ENCODE data around the gene RASL11B. TPM values are rescaled to one million over a fixed set of nuclear protein-coding genes. Genes with fewer than 3 reads are reported as not detected.

The RASL11B gene
- total RNA-seq, result 1 to 10 TPM; 2.4 to 9.2 (median 6.5) TPM

GRCh38 chr4:52861879-52862616 is at the start of gene RASL11B:
TSS of gene RASL11B (plus strand) at chr4:52862317. CDS start at chr4:52862508, 191 bp downstream.
- TF ChIP-seq POLR2A (IDR thresholded peaks at IDR 0.05) (peak; percentile 54 to 74), CTCF (IDR thresholded peaks at IDR 0.05) (peak; percentile 16 to 74 (median 44)), EP300 (IDR thresholded peaks at IDR 0.05) (peak in 1 of 2 donors; percentile 47)
- H3K4me1 ChIP-seq, result peaks cover 0 to 27% (median 7%) of the 10 kb centered on the region in 4 donors
- peaks cover 0 to 12% (median 0%) of the 10 kb centered on the region in 4 donors for H3K9me3 ChIP-seq
- WGBS, 2 donors, result 1 to 2% methylated on average over 25 to 52 of the region's 94 CpGs
- peak; percentile 72 to 76 for DNase-seq (ENCODE audit: low spot score in 2 of 2)
- H3K4me3 ChIP-seq, result peak within 1 kb of the TSS; percentile 50 to 80 (median 71)
- peaks cover 0 to 7% of the 10 kb centered on the region in 2 donors for H3K27me3 ChIP-seq
- no peaks in the 10 kb centered on the region for H3K36me3 ChIP-seq
- peak within 1 kb of the TSS in 3 of 4 donors; percentile 55 to 84 (median 77) for H3K27ac ChIP-seq

- Histone ChIP-seq H3K27ac (no peak overlapping the region), H3K27me3 (no peaks in the 10 kb centered on the region), H3K36me3 (no peaks in the 10 kb centered on the region), H3K4me1 (no peaks in the 10 kb centered on the region), H3K4me3 (no peak overlapping the region), H3K9me3 (no peaks in the 10 kb centered on the region)
- WGBS, 2 donors, result 80 to 89% methylated on average over 4 of the region's 4 CpGs
- TF ChIP-seq POLR2A (IDR thresholded peaks at IDR 0.05), result no peak
- no peak for TF ChIP-seq CTCF (IDR thresholded peaks at IDR 0.05)
- no peak for TF ChIP-seq EP300 (IDR thresholded peaks at IDR 0.05)
- no peak for DNase-seq (ENCODE audit: low spot score in 2 of 2)
Measured at GRCh38 chr4:52813546-52813945, 48.6 kb upstream of the RASL11B start.

GRCh38 chr4:52822583-52822971 is 39.5 kb upstream of the RASL11B start:
- TF ChIP-seq EP300 (IDR thresholded peaks at IDR 0.05) (peak in 1 of 2 donors; percentile 40), CTCF (IDR thresholded peaks at IDR 0.05) (no peak)
- Histone ChIP-seq H3K9me3 (no peaks in the 10 kb centered on the region), H3K4me1 (peaks cover 0 to 2% (median 0%) of the 10 kb centered on the region in 4 donors), H3K4me3 (no peak overlapping the region), H3K27me3 (no peaks in the 10 kb centered on the region), H3K36me3 (no peaks in the 10 kb centered on the region), H3K27ac (peak overlapping the region in 3 of 4 donors; percentile 34 to 76 (median 75))
- WGBS, 2 donors, result 60 to 70% methylated on average over 2 of the region's 2 CpGs
- no peak for DNase-seq (ENCODE audit: low spot score in 2 of 2)

GRCh38 chr4:52822972-52823701 is 39.0 kb upstream of the RASL11B start:
- TF ChIP-seq EP300 (IDR thresholded peaks at IDR 0.05) (peak in 1 of 2 donors; percentile 44), CTCF (IDR thresholded peaks at IDR 0.05) (no peak), POLR2A (IDR thresholded peaks at IDR 0.05) (no peak)
- Histone ChIP-seq H3K36me3 (no peaks in the 10 kb centered on the region), H3K27ac (peak overlapping the region in 3 of 4 donors; percentile 34 to 81 (median 76)), H3K27me3 (no peaks in the 10 kb centered on the region), H3K4me3 (no peak overlapping the region), H3K9me3 (no peaks in the 10 kb centered on the region), H3K4me1 (peaks cover 0 to 2% (median 0%) of the 10 kb centered on the region in 4 donors)
- DNase-seq (ENCODE audit: low spot score in 2 of 2), result peak in 1 of 2 donors; percentile 26
- WGBS, 2 donors, result 50 to 52% methylated on average over 5 of the region's 5 CpGs

- H3K27ac ChIP-seq, result peak overlapping the region in 3 of 4 donors; percentile 34 to 81 (median 76)
- no peak for DNase-seq (ENCODE audit: low spot score in 2 of 2)
Measured at GRCh38 chr4:52823702-52824092, 38.4 kb upstream of the RASL11B start.

More at GRCh38 chr4:52823702-52824092, 38.4 kb upstream of the RASL11B start:
- Histone ChIP-seq H3K9me3 (no peaks in the 10 kb centered on the region), H3K36me3 (no peaks in the 10 kb centered on the region), H3K4me1 (peaks cover 0 to 2% (median 0%) of the 10 kb centered on the region in 4 donors), H3K27me3 (no peaks in the 10 kb centered on the region), H3K4me3 (no peak overlapping the region)
- no peak for TF ChIP-seq POLR2A (IDR thresholded peaks at IDR 0.05)
- no peak for TF ChIP-seq EP300 (IDR thresholded peaks at IDR 0.05)
- TF ChIP-seq CTCF (IDR thresholded peaks at IDR 0.05), result no peak
- WGBS, 2 donors, result 58 to 61% methylated on average over 1 of the region's 1 CpG

Measured in tibial nerve (tissue), 4 donors.